Epithelial cell of proximal tubule (primary cell): ENCODE results near the gene NUDT15. TPM values are rescaled to one million over a fixed set of nuclear protein-coding genes. Genes with fewer than 3 reads are reported as not detected.
"Not testable (repeated sequence)": the region's sequence is repeated elsewhere in the genome, so short reads cannot be mapped to it uniquely, and the experiment has no call there.

Source experiments
- DNase-seq: peaks from one replicate; pipeline ENCODE4 v3.0.0-alpha.2; 2011; ENCODE audit warnings: low read depth
- H3K4me3 ChIP-seq: 2 replicates; pipeline ENCODE4 v1.5.1; 2011; ENCODE audit warnings: low read depth, mild to moderate bottlenecking, low read length
- CTCF ChIP-seq: conservative IDR thresholded peaks from 2 replicates; pipeline ENCODE4 v1.5.1; 2012; ENCODE audit warnings: low read depth, mild to moderate bottlenecking, low read length
- total RNA-seq: library from RNA; depleted of rRNA; stranded (reverse); fragments of >200 nt; gene quantifications from 2 replicates; pipeline ENCODE4 v1.2.3, GENCODE V29; 2015

The NUDT15 gene
- total RNA-seq, 1 donor from 2014 or later, result 32.3 TPM

GRCh38 chr13:48000559-48001113, 36.9 kb upstream of the NUDT15 start:
- TF ChIP-seq CTCF, result no peak
- H3K4me3 ChIP-seq, result peak overlapping the region; percentile 96
- no peak for DNase-seq

GRCh38 chr13:48001114-48001881, 36.2 kb upstream of the NUDT15 start, which contains the start of gene SUCLA2:
TSS of gene SUCLA2 (minus strand) at chr13:48001273. CDS start at chr13:48001269, 4 bp downstream.
- no peak for DNase-seq
- TF ChIP-seq CTCF, result no peak
- H3K4me3 ChIP-seq, result peak within 1 kb of the TSS; percentile 96

GRCh38 chr13:48001999-48002398, 35.5 kb upstream of the NUDT15 start:
- H3K4me3 ChIP-seq, result peak overlapping the region; percentile 96
- not testable (repeated sequence) for DNase-seq

GRCh38 chr13:48004201-48004600, 33.3 kb upstream of the NUDT15 start:
- no peak for TF ChIP-seq CTCF
- no peak for DNase-seq
- no peak overlapping the region for H3K4me3 ChIP-seq

GRCh38 chr13:48006396-48006795, 31.1 kb upstream of the NUDT15 start:
- TF ChIP-seq CTCF, result no peak
- H3K4me3 ChIP-seq, result no peak overlapping the region
- no peak for DNase-seq

- TF ChIP-seq CTCF, result no peak
- no peak for DNase-seq
- no peak overlapping the region for H3K4me3 ChIP-seq
These were observed 28.2 kb upstream of the NUDT15 start for GRCh38 chr13:48009284-48009683.

- TF ChIP-seq CTCF, result no peak
- DNase-seq, result no peak
- H3K4me3 ChIP-seq, result no peak overlapping the region
These were observed 26.8 kb upstream of the NUDT15 start for GRCh38 chr13:48010698-48011097.
